Measurements from ENCODE around the gene TRERF1.
"Not testable (repeated sequence)": the region's sequence is repeated elsewhere in the genome, so short reads cannot be mapped to it uniquely, and the experiment has no call there.

Gene TRERF1

DNA sequence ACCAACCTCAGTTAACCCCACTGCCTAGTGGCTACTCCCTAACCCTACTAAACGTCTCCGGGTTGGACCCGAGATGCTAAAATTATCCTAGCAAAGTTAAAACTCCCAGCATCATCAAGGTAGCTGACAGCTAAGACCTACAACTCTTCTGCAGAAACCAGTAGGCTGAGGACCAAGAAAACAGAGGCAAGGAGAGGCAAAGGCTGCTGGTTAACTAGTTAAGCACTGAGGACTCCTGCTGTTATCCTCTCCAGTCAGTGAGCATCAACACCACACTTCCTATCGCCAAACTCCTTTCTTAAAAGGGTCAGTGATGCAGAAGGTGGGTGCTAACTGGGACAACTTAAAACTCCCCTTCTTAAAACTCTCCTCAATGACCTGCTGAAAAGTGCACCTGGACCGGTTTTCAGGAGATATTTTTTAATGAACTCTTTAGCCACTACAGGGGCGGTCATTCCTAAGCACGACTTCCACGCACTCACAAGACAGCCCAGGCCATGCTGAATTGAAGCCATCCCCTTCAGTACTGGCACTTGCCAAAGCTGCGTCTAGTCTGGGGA lies 1.7 kb downstream of the TRERF1 start:
- no peak for DNase-seq (ENCODE audit: low read depth in 2 of 3, low spot score in 1 of 3)

DNA sequence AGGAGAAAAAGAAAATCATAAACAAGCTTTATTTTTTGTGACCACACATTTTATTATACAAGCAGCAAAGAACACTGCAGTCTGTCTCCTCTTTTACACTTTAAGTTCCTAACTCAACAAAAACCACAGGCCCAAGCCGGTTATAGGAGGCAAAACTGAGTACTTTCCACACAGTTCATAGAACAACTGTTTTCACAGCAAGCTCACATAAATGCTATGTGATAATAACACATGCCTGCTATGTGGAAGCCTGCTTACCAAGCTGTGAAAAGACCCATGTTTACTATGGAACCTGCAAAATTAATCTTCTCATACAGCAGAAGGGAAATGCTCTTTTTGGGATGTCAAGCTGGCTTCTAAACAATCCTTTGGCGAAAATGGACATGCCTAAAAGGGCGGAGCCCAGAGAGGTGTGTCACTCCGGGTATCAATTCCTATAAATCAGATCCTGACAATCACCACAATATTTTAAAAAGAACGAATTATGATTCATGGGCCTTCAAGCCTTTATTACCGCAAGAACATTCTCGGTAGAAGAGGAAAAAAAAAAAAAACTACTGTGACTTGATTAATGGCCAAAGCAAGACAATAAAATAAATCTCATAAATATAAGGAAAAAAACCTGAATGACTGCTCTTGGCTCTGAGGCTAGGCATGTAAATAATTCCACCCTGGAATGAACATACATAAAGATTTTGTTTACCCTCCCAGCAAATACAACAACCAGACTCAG lies 2.6 kb downstream of the TRERF1 start:
- DNase-seq (ENCODE audit: low read depth in 2 of 3, low spot score in 1 of 3) = no peak

DNA sequence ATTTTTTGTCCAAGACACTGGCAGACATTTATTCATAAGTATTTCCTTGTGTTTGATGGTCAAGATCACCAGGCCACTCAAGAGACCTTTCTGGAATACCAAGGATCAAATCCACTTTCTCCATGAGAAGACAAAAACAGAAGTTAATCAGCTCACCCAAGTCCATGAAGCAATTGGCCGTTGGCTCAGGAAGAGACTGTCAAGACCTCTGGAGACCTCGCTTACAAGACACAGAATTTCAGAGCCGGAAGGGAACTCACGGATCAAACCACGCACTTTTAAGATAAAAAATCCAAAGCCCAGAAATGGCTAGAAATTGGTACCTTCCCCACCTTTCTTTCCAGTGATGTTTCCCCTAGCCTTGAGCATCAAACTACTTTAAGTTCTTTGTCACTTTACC lies 3.3 kb downstream of the TRERF1 start:
- no peak for DNase-seq (ENCODE audit: low read depth in 2 of 3, low spot score in 1 of 3)

DNA sequence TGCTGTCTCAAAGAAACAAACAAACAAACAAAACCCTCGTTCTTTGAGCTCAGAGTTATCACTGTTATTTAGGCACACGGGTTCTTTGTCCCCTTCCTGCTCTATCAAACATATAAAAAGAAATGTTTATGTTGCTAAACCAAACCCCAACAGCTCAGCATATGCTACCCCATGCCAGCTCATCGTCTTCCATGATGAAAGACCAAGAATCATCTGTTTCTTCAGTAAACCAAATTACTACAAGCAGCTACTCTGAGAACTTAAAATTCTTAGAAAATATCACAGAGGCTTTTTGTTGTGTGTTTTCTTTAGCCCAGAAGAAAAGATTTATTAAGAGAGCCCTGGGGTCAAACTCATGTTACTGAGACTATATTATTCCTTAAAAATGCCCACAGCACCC lies 4.7 kb downstream of the TRERF1 start:
- no peak for DNase-seq (ENCODE audit: low read depth in 2 of 3, low spot score in 1 of 3)

DNA sequence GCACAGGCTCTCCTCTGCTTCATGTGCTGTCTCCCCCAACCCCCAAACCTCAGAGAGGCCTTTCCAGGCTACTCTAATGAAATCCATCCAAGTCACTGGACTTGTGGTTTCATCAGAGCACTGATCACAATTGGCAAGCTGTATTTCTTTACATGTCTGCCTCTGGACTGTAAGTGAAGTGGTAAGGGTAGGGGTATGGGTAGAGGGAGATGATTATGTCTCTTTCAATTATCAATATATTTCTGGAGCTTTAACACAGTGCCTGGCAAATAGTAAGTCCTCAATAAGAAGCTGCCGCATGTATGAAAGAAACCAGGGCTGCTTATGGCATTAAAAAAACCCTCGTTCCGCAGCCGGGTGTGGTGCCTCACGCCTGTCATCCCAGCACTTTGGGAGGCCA lies 5.4 kb downstream of the TRERF1 start:
- DNase-seq (ENCODE audit: low read depth in 2 of 3, low spot score in 1 of 3) = no peak

DNA sequence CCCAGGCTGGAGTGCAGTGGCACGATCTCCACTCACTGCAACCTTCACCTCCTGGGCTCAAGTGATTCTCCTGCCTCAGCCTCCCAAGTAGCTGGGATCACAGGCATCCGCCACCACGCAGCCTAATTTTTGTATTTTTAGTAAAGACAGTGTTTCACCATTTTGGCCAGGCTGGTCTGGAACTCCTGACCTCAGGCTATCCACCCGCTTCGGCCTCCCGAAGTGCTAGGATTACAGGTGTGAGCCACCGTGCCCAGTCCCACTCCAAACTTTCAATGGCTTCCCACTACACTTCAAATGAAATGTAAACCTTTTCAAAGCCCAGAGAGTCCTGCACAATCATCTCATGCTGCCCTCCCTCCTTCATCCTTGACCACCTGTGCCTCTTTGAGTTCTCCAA lies 5.8 kb downstream of the TRERF1 start:
- DNase-seq (ENCODE audit: low read depth in 2 of 3, low spot score in 1 of 3) = not testable (repeated sequence)

DNA sequence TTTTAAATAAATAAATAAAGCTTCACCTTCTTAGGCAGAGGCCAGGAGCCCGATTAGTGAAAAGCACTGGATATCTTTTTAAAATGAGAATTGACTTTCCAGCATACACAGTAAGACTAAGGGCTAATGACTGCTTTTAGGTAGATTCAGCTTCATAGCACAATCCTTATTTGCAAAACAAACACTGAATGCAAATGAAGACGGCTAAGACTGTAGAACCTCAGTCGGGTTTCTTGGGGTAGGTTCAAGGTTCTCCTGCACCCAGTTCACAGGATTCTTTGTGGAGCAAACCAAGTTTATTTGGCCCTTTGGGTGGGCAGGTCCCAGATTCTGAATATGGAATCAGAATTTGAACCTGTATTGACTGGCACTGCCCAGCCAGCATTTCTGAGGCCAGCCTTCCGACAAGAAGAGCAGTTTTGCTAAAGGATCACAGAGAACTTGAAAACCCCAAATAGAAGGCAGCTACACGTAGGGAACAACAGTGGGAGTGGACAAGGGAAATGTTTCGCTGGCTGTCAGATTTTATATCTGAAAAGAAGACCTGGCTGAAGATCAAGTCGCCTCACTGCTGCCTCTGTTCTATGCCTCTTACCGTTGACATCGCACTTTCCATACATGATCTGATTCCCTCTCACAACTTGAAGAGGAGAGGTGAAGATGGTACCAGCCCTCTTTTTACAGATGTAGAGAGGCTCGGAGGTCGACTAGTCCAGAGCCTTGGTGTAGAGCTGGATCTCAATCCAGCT lies 8.2 kb downstream of the TRERF1 start:
- no peak for DNase-seq (ENCODE audit: low read depth in 2 of 3, low spot score in 1 of 3)

DNA sequence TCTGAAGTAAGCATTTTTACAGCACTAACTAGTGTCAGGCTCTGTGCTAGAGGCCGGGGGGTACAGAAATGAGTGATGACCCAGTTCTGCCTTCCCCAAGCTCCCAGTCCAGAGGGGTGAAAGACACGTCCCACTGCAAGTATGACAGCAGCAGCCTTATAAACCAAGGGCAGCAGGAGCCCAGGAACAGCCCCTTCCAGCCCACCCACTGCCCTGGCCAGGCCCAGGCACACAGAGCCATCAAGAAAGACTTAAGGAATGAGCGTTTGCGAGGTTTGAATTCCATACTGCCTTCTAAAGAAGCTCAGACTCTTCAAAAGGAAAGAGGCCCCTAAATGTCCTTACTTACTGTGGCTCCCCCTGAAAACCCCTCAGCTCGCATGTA lies 10.0 kb downstream of the TRERF1 start:
- DNase-seq (ENCODE audit: low read depth in 2 of 3, low spot score in 1 of 3) = no peak

DNA sequence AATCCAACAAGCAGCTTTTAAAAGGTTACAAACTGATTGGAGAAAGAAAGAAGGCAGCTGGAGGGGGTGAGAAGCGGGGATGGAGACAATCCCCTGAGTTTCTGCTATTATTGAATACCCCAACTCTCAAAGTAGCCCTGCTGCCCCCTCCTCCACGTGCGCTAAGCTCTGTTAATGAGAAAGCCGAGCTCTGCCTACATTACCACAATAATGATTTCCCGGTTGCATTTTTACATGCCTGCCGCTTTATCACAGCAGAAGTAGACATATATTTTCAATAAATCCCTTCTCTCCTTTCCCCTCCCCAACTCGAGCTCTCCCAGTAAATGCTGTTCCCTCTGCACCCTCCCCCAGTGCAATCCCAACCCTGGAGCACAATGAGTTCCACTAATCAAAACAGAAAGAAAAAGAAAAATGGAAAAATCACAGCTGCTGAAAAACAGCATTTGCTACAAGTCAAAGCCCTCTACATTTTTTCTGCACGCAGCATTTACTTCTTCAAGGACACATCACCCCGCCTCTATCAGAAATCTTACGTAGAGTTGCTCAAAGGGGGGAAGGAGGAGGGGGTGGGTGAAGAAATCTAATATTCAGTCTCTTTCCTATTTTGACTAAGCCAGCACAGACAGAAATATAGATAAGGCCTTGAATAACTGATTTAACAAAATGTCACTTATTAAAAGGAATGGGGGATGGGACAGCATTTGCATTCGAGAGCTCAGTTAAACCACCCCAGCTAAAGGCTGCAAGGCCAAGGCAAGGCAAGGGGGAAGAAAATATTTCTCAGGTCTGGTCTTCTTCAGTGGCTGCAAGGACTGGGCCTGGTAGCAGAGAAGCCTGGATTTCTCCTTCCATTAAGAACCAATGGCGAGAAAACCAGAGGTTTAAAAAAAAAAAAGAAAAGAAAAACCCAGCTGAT lies 10.7 kb downstream of the TRERF1 start:
- DNase-seq (ENCODE audit: low read depth in 2 of 3, low spot score in 1 of 3) = no peak

DNA sequence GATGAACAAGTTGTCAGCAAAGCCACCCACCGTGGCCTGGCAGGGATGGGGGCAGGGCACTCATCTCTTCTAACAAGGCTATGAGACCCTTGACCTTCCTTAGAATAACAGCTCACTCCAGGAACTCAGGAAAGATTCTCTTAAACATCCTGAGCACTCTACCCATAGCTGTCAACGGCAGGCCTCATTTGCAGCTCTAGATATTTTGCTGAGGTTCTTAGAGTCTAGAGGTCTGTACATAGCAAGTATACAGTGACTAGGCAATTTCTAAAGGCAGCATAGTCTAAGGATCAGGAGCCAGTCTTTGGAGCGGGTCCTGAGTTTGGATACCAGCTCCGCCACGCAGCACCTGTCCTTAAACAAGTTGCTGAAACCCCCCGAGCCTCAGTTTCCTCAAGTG lies 11.7 kb downstream of the TRERF1 start:
- DNase-seq (ENCODE audit: low read depth in 2 of 3, low spot score in 1 of 3) = no peak

DNA sequence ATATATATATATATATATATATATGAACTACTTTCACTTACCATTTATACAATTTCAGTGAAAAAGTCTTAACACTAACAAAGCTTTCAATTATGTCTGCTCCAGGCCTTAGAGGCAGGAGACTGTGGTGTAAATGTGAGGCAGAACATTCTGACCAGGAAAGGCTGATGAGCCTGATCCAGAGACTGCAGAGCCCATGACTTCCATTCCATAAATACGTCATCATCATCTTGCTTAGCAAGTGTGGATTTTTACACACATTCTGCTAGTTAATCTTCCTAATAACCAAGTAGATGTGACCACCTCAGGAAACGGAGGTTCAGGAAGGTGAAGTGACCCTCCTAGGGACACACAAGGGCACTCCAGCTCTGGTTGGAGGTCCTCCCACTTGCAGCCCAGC lies 14.9 kb downstream of the TRERF1 start:
- no peak for DNase-seq (ENCODE audit: low read depth in 2 of 3, low spot score in 1 of 3)

DNA sequence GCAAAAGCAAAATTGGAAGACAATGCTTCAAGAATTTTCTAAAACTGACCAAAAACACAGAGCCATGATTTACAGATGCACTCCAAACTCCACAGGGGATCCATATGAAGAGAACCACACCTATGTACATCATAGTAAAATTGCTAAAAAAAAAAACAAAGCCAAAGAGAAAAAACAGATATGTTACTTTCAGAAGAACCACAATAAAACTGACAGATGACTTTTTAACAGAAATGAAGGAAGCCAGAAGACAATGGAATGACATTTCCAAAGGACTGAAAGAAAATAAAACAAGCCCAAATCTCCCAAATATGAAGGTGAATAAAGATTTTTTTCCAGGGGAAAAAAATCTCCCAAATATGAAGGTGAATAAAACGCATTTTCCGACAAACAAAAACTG lies 17.5 kb downstream of the TRERF1 start:
- DNase-seq (ENCODE audit: low read depth in 2 of 3, low spot score in 1 of 3) = no peak

DNA sequence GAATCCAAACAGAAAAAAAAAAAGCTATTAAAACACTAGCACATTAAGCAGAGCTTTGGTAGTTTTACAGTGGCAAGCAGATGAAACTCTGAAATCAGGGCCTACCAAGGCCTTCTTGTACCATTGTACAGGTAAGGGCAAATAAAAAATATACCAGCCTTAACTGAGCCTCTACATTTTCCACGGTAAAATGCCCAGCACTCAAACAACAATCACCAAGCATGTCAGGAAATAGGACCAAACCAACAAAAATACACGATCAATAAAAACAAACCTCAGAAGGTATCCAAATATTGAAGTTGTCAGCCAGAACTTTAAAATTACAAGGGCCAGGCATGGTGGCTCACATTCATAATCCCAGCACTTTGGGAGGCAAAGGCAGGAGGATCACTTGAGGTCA lies 18.3 kb downstream of the TRERF1 start:
- DNase-seq (ENCODE audit: low read depth in 2 of 3, low spot score in 1 of 3) = no peak

DNA sequence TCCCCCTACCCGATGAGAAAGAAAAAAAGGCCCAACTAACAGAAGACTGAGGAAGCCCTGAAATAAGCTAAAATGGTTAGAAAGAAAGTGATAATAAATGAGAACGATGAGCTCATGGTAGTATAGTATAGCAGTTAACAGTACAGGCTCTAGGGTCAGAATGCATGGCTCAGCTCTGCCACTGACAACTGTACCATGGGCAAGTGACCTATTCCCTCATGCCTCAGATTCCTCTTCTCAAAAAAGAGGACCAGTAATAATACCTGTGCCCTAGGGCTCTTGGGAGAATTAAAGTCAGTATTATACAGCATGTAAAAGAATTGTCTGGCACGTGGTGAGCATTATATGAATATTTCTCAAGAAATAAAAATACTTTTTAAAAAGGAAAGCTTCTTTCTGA lies 19.8 kb downstream of the TRERF1 start:
- DNase-seq (ENCODE audit: low read depth in 2 of 3, low spot score in 1 of 3) = no peak

DNA sequence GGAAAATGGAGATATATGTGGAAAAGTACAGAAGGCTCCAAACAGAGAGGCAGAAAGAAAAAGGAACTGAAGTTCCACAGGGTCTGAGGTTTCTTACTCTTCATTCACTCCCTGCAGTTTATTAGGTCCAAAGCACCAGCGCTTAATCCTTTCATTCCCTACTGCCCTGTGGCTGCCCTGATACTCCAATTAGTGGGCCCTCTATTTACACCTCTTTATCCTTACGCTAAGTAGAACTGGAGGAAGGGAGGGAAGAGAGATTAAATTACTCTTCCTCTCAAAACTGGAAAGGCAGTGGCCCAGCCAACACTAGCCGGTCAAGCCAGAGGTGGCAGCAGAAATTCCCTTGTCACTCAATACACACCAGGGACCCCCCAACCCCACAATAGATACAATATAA lies 20.4 kb downstream of the TRERF1 start:
- no peak for DNase-seq (ENCODE audit: low read depth in 2 of 3, low spot score in 1 of 3)

DNA sequence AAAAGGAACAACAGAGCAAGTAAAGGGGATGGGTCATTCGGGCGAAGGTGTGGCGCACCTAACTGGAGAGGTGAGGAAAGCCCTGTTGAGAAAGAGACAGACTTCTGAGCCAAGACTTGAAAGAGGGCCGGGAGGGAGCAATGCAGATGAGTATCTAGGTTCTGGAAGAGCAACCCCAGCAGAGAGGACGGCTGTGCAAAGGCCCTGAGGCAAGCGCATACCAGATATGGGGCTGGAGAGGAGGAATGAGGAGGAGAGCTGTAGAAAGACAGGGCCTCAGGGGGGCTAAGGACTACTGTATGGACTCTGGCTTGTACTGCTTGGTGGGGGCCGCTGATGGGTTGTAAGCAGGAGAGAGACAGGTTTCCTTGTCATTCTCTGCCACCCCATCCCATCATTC lies 21.9 kb downstream of the TRERF1 start:
- DNase-seq (ENCODE audit: low read depth in 2 of 3, low spot score in 1 of 3) = no peak

DNA sequence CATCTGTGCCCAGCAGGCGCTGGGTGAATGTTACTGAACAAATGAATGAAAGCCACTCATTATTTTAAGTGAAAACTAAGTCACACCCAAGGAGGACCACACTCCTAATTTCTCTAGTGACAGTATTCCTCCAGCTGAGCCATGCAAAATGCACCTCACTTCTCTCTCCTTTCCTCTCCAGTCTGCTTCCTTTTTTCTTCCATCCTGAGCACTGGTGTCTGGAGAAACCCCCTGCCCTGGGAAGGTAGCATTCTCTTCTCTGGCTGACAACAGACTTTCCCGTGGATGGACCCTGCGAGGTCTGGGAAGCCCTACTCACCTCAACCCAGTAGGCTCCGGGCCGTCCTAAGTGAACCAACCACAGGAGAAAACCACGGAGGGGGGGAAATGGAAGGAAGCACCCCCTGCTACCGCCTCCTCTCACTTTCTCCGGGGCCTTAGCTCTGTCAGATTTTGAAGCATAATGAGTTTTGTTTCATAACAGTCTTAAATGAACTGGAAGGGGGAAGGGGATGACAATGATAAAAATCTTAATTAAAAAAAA lies 22.6 kb downstream of the TRERF1 start:
- DNase-seq (ENCODE audit: low read depth in 2 of 3, low spot score in 1 of 3) = no peak

DNA sequence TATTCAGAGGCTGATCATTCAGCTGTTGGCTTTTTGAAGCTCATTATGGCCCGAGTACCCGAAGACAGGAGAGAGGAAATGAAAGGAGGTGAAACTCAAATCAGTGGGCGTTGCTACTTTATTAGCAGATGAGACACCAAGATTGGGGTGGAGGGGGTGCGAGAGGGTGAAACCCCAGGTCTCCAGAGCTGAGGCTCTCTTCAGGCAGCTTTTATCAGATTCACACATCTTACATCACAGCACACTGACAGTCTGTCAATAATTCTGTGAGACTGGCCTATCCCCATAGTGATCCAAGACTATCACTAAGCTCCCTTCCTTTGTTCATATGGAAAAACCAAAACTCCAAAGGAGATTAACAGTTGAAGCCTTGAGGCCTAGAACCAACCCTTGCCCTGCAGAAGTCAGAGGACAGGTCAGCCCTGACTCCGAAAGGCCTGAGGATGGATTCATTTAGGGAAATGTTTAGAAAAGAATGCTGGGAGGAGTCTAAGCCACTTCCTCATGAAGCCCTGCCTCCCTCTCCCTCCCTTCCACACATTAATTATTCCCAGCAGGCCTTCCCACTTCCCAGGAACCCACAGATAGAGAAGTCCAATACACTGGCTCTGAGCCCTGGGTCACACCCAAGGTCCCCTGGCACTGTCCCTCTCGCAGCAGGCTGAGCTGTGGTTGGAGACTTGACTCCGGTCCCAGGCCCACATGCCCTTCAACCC lies 23.2 kb downstream of the TRERF1 start:
- DNase-seq (ENCODE audit: low read depth in 2 of 3, low spot score in 1 of 3) = peak in 2 of 3 donors; percentile 23 to 36

DNA sequence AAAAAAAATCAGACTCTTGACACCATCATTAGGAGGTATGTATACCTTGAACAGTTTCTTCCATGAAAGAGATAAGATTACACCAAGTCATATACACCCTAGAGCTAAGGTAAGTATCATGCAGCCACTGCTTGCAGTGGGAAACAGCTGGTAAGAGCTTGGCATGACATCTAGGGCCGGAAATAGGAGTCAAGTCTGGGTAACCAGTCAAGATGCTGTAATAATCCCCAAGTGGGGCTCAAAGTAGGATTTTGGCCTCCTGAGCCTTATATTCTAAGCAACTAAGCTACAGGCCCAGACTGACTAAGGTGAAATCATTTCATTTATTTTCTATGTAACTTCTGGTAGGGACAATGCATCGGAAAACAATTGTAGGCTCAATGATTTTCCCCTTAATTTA lies 23.9 kb downstream of the TRERF1 start:
- no peak for DNase-seq (ENCODE audit: low read depth in 2 of 3, low spot score in 1 of 3)

DNA sequence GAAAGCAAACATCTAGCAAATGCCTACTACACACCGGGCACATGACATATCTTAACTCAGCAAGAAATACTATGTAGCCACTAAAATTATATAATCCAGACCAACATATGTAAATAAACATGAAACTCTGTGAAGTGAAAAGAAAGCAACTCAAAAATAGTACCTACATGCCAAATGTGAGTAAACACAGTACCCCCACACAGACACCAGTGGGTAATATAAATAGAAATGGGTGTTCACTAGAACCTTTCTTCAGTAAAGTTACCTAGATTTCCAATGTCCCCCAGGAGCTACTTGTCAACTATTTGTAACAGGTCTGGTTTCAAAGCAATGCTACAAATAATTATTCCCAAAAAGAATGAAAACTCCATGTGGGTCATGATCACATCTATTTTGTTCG lies 25.5 kb downstream of the TRERF1 start:
- DNase-seq (ENCODE audit: low read depth in 2 of 3, low spot score in 1 of 3) = no peak
